HAP-1 (cell line): ENCODE measurements around the gene CLEC4D.
A peak's percentile ranks its signal among the peaks of the same experiment; 100 is the strongest.
"Not testable (repeated sequence)": the region's sequence is repeated elsewhere in the genome, so short reads cannot be mapped to it uniquely, and the experiment has no call there.

Experiments
- DNase-seq, 2 experiments: peaks; one replicate each; pipeline ENCODE4 v3.0.0-alpha.2; 2016 to 2020; ENCODE audit warnings: low spot score in 2 of 2
- H3K27me3 ChIP-seq: fragments of 250-450 bp; sonication (Bioruptor Pico); 2 replicates; pipeline ENCODE4 v1.5.1; 2020; ENCODE audit warnings: low read depth, mild to moderate bottlenecking, moderate library complexity
- H3K36me3 ChIP-seq: fragments of 250-450 bp; sonication (Bioruptor Pico); replicated peaks from 2 replicates; pipeline ENCODE4 v1.5.1; 2020; ENCODE audit warnings: mild to moderate bottlenecking
- H3K4me1 ChIP-seq: fragments of 250-450 bp; sonication (Bioruptor Pico); 2 replicates; pipeline ENCODE4 v1.5.1; 2020; ENCODE audit warnings: mild to moderate bottlenecking
- H3K4me3 ChIP-seq: fragments of 250-450 bp; sonication (Bioruptor Pico); 2 replicates; pipeline ENCODE4 v1.5.1; 2020; ENCODE audit warnings: mild to moderate bottlenecking, moderate library complexity
- H3K9me3 ChIP-seq: fragments of 250-450 bp; sonication (Bioruptor Pico); 2 replicates; pipeline ENCODE4 v1.5.1; 2020; ENCODE audit warnings: mild to moderate bottlenecking, moderate library complexity
- in situ Hi-C: fragments of 300-500 bp; cut with MboI; formaldehyde crosslinking; loops from 3 replicates; pipeline ENCODE4 v1.14.3; 2020; ENCODE audit warnings: low sequenced_read_pairs, inconsistent platforms, mixed read lengths

CLEC4D gene

GRCh38 chr12:8507596-8507995 is 5.7 kb upstream of the CLEC4D start:
- Histone ChIP-seq H3K4me1 (no peaks in the 10 kb centered on the region), H3K9me3 (no peaks in the 10 kb centered on the region), H3K27me3 (no peaks in the 10 kb centered on the region), H3K4me3 (no peak overlapping the region), H3K36me3 (no peaks in the 10 kb centered on the region)
- no peak for DNase-seq
- in situ Hi-C loops: no loop called here

GRCh38 chr12:8508223-8508622 is 5.1 kb upstream of the CLEC4D start:
- H3K36me3 ChIP-seq: no peaks in the 10 kb centered on the region
- no peaks in the 10 kb centered on the region for H3K27me3 ChIP-seq
- no peak for DNase-seq
- H3K4me1 ChIP-seq: no peaks in the 10 kb centered on the region
- in situ Hi-C loops: no loop called here
- no peaks in the 10 kb centered on the region for H3K9me3 ChIP-seq
- no peak overlapping the region for H3K4me3 ChIP-seq

DNA sequence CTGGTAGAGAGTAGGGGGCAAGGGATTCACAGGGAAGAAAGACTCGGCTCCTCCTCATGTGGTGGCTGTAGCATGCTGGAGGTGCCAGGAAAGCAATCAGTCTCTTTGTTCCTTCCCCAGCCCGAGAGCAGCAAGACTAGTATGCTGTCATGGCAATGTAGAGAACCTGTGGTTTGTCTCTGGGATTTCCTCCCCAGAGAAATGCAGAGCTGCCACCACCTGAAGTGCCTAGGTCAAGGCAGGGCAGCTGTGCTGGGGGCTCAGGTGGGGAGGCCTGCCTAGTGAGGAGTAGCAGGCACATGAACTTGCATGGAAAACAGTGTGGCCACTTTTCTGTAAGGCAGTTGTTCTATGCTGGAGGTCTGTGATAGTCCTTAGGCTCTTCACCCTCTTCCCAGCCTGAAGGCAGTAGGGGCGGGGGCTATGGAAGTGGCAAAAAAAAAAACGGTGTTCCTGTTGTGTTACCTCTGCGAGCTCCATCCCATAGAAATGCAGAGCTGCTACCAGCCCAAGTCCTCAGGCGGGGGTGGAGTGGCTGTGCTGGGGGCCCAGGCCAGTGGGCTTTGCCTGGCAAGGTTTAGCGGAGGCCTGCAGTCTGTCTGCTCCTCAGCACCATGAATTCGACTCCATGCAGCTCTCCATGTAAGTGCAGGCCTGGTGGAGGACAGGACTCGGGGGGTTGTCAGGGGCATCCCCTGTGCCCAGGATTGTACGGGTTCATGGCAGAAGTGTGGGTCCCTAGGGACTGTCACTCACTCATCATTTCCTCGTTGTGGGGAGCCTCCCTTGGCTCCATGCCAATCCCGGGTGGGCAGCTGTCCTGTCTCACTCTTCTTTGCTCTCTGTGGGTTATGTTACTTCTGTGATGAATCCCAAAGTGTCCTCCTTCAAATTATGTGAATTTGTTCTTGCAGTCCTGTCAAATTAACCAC is 4.1 kb upstream of the CLEC4D start:
- no peaks in the 10 kb centered on the region for H3K36me3 ChIP-seq
- H3K9me3 ChIP-seq: no peaks in the 10 kb centered on the region
- no peak for DNase-seq
- no peaks in the 10 kb centered on the region for H3K27me3 ChIP-seq
- in situ Hi-C loops: no loop called here
- H3K4me3 ChIP-seq: no peak overlapping the region
- H3K4me1 ChIP-seq: no peaks in the 10 kb centered on the region

DNA sequence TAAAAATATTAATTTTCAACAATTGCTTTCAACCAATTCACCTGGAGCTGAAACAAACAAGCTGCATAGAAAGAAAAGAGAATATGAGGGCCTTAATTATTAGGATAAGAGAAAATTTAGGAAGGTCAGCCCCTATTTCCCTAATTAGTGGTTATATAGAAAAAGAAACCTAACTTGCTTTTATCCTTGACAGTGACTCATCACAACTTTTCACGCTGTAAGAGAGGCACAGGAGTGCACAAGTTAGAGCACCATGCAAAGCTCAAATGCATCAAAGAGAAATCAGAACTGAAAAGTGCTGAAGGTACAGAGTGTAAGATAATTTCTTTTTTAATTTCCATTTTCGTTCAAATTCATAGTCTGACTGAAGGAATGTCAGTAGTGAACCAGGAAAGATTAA is 4.7 kb downstream of the CLEC4D start:
- peaks cover 8% of the 10 kb centered on the region; the same call in 1 of the 2 replicates for H3K27me3 ChIP-seq
- no peaks in the 10 kb centered on the region for H3K9me3 ChIP-seq
- H3K4me1 ChIP-seq: no peaks in the 10 kb centered on the region
- no peaks in the 10 kb centered on the region for H3K36me3 ChIP-seq
- no peak for DNase-seq
- in situ Hi-C loops: no loop called here
- H3K4me3 ChIP-seq: no peak overlapping the region

DNA sequence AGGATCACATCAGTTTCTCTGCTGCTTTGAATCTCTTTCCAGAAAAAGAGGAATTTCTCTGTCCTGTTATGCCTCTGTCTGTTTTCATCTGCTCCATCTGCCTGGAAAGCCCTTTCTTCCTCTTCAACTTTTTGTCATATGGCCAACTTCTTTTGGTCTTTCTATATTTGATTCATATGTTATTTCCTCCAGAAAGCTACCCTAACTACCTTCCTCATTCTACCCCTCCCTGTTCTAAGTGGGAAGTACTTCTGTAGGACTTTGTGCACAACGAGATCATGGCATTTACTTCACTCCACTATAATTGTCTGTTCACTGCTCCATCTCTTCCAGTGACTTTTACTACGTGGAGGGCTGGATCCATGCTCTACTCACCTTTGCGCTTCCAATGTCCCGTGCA is 5.9 kb downstream of the CLEC4D start:
- DNase-seq: no peak
- H3K4me3 ChIP-seq: no peak overlapping the region
- H3K4me1 ChIP-seq: no peaks in the 10 kb centered on the region
- no peaks in the 10 kb centered on the region for H3K9me3 ChIP-seq
- in situ Hi-C loops: no loop called here
- no peaks in the 10 kb centered on the region for H3K36me3 ChIP-seq
- H3K27me3 ChIP-seq: peaks cover 8% of the 10 kb centered on the region; the same call in 1 of the 2 replicates

GRCh38 chr12:8527250-8528130 is 14.2 kb downstream of the CLEC4D start:
- no peak overlapping the region for H3K4me3 ChIP-seq
- H3K4me1 ChIP-seq: no peaks in the 10 kb centered on the region
- H3K27me3 ChIP-seq: no peaks in the 10 kb centered on the region
- H3K9me3 ChIP-seq: no peaks in the 10 kb centered on the region
- in situ Hi-C loops: no loop called here
- no peak for DNase-seq
- H3K36me3 ChIP-seq: no peaks in the 10 kb centered on the region

DNA sequence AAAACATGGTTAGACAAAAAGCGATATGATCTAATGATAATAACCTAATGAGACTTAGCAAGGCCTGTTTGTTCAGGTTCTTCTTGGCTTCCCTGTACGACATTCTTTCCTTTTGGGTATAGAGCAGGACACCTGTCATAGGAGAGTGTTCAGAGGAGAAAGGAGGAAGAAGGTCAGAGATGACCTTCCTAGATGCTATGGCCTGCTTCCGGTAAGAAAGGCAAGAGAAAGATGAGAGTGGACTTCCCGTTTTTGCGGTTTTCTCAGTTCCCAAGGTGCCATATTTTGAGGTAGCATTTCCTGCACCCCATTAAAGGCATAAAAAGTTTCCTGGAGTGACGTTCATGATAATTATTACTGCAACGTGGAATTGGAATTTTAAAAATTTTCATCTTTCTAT is 18.7 kb downstream of the CLEC4D start:
- in situ Hi-C loops: no loop called here
- no peaks in the 10 kb centered on the region for H3K27me3 ChIP-seq
- H3K4me3 ChIP-seq: no peak overlapping the region
- H3K4me1 ChIP-seq: no peaks in the 10 kb centered on the region
- H3K36me3 ChIP-seq: no peaks in the 10 kb centered on the region
- no peak for DNase-seq
- H3K9me3 ChIP-seq: no peaks in the 10 kb centered on the region

- H3K9me3 ChIP-seq, H3K27me3 ChIP-seq, in situ Hi-C loops, H3K4me3 ChIP-seq, H3K4me1 ChIP-seq, H3K36me3 ChIP-seq: not testable (repeated sequence)
- peak in 1 of 2 experiments; percentile 66 for DNase-seq
Measured at GRCh38 chr12:8537820-8538219, 24.5 kb downstream of the CLEC4D start.

GRCh38 chr12:8540831-8541230 is 27.5 kb downstream of the CLEC4D start, which contains the start of gene CLEC4E:
CLEC4E (minus strand) TSS chr12:8540905; CDS start chr12:8540797, 108 bp downstream.
- H3K9me3 ChIP-seq, H3K36me3 ChIP-seq, in situ Hi-C loops, H3K27me3 ChIP-seq, DNase-seq, H3K4me3 ChIP-seq, H3K4me1 ChIP-seq: not testable (repeated sequence)

- in situ Hi-C loops: no loop called here
- Histone ChIP-seq H3K4me1 (no peaks in the 10 kb centered on the region), H3K9me3 (no peaks in the 10 kb centered on the region; the same call in 1 of the 2 replicates), H3K27me3 (no peaks in the 10 kb centered on the region), H3K4me3 (no peak overlapping the region), H3K36me3 (no peaks in the 10 kb centered on the region)
- no peak for DNase-seq
Measured at GRCh38 chr12:8541562-8541961, 28.3 kb downstream of the CLEC4D start.

DNA sequence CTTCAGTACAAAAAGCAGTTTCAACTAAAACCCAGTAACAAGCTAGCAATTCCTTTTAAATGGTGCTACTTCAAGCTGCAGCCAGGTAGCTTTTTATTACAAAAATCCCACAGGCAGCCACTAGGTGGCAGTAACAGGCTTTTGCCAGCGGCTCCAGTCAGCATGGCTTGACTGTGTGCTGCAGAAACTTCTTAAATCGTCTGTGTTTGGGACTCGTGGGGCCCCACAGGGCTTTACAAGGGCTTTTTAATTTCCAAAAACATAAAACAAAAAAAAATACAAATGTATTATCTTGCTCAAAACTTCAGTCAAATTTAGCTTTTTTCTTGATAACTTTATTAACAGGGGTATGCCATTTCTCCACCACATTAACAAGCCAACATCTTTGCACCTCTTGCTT is 31.0 kb downstream of the CLEC4D start:
- no peak overlapping the region for H3K4me3 ChIP-seq
- in situ Hi-C loops: no loop called here
- H3K27me3 ChIP-seq: no peaks in the 10 kb centered on the region
- no peaks in the 10 kb centered on the region for H3K36me3 ChIP-seq
- no peaks in the 10 kb centered on the region; the same call in 1 of the 2 replicates for H3K9me3 ChIP-seq
- peak; percentile 61 to 85 for DNase-seq
- H3K4me1 ChIP-seq: no peaks in the 10 kb centered on the region

- in situ Hi-C loops: no loop called here
- H3K27me3 ChIP-seq: no peaks in the 10 kb centered on the region
- no peaks in the 10 kb centered on the region for H3K36me3 ChIP-seq
- DNase-seq: no peak
- H3K9me3 ChIP-seq: no peaks in the 10 kb centered on the region
- H3K4me1 ChIP-seq: no peaks in the 10 kb centered on the region
- no peak overlapping the region for H3K4me3 ChIP-seq
Measured at GRCh38 chr12:8546591-8546990, 33.3 kb downstream of the CLEC4D start.

DNA sequence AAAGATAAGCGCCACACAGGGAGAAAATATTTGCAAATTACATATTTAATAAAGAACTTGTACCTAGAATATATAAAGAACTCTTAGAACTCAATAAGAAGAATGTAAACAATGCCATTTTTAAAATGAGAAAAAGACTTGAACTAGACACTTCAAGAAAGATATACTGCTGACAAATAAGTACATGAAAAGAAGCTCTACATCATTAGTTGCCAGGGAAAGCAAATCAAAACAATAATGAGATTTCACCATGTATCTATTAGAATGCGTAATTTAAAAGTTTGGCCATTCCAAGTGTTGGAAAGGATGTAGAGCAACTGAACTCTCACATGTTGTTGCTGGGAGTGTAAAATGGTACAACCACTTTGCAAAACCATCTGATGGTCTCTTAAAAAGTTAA is 34.3 kb downstream of the CLEC4D start:
- no peaks in the 10 kb centered on the region for H3K4me1 ChIP-seq
- in situ Hi-C loops: no loop called here
- H3K36me3 ChIP-seq: no peaks in the 10 kb centered on the region
- DNase-seq: no peak
- H3K27me3 ChIP-seq: no peaks in the 10 kb centered on the region
- no peak overlapping the region for H3K4me3 ChIP-seq
- H3K9me3 ChIP-seq: no peaks in the 10 kb centered on the region

GRCh38 chr12:8548192-8548591 is 34.9 kb downstream of the CLEC4D start:
- no peak for DNase-seq
- in situ Hi-C loops: no loop called here
- Histone ChIP-seq H3K36me3 (no peaks in the 10 kb centered on the region), H3K27me3 (no peaks in the 10 kb centered on the region), H3K9me3 (no peaks in the 10 kb centered on the region), H3K4me3 (no peak overlapping the region), H3K4me1 (no peaks in the 10 kb centered on the region)
